GOT3 (cell line): ENCODE measurements around the gene SIK2.
A peak's percentile ranks its signal among the peaks of the same experiment; 100 is the strongest.

ENCODE experiments used
- DNase-seq: peaks from one replicate; lab custom pipeline; 2025; ENCODE audit warnings: mixed read lengths; lab: John Stamatoyannopoulos, UW

Gene SIK2

GRCh38 chr11:111730871-111731591 lies 128.8 kb downstream of the SIK2 start:
- no peak for DNase-seq

- no peak for DNase-seq
Observed at GRCh38 chr11:111731821-111732220, 129.6 kb downstream of the SIK2 start.

GRCh38 chr11:111733016-111733415 lies 130.8 kb downstream of the SIK2 start:
- DNase-seq = no peak

GRCh38 chr11:111733611-111734088 lies 131.4 kb downstream of the SIK2 start:
- no peak for DNase-seq

- no peak for DNase-seq
Observed at GRCh38 chr11:111734101-111734953, 132.1 kb downstream of the SIK2 start.

- no peak for DNase-seq
Observed at GRCh38 chr11:111734954-111735261, 132.7 kb downstream of the SIK2 start.

GRCh38 chr11:111735262-111736116 lies 133.2 kb downstream of the SIK2 start:
- DNase-seq = peak; percentile 35

- DNase-seq = no peak
Observed at GRCh38 chr11:111736181-111736590, 133.9 kb downstream of the SIK2 start.

- DNase-seq = no peak
Observed at GRCh38 chr11:111736621-111737443, 134.6 kb downstream of the SIK2 start.

- DNase-seq = no peak
Observed at GRCh38 chr11:111737444-111738210, 135.4 kb downstream of the SIK2 start.

GRCh38 chr11:111739299-111739698 lies 137.1 kb downstream of the SIK2 start:
- no peak for DNase-seq

- DNase-seq = no peak
Observed at GRCh38 chr11:111741751-111742150, 139.5 kb downstream of the SIK2 start.

- DNase-seq = no peak
Observed at GRCh38 chr11:111743700-111744099, 141.5 kb downstream of the SIK2 start.

- DNase-seq = no peak
Observed at GRCh38 chr11:111745719-111746504, 143.7 kb downstream of the SIK2 start.

GRCh38 chr11:111748035-111748804 lies 146.0 kb downstream of the SIK2 start:
- DNase-seq = no peak

- DNase-seq = no peak
Observed at GRCh38 chr11:111749646-111750045, 147.4 kb downstream of the SIK2 start.

- DNase-seq = no peak
Observed at GRCh38 chr11:111756097-111756496, 153.8 kb downstream of the SIK2 start.

- no peak for DNase-seq
Observed at GRCh38 chr11:111759376-111759775, 157.1 kb downstream of the SIK2 start.

- DNase-seq = no peak
Observed at GRCh38 chr11:111759778-111760407, 157.6 kb downstream of the SIK2 start.
